Activated naive CD8-positive, alpha-beta T cell treated with anti-CD3 and anti-CD28 coated beads, Interleukin-2, amount 50 U/mL, for 24 hours (primary cell): ENCODE data around the gene DIS3L.
"Not testable (repeated sequence)": the region's sequence is repeated elsewhere in the genome, so short reads cannot be mapped to it uniquely, and the experiment has no call there.

ENCODE experiments used
- ATAC-seq: fragments of 150-1000 bp; cut with Tn5 transposase; one replicate; pipeline ENCODE4 v1.10.0; 2021
- DNase-seq: peaks from one replicate; pipeline ENCODE4 v3.0.0; 2021
- H3K27ac Mint-ChIP-seq: one replicate; pipeline ENCODE4 v1.8.0; 2021; ENCODE audit warnings: mild to moderate bottlenecking, mixed read lengths
- H3K27me3 Mint-ChIP-seq: one replicate; pipeline ENCODE4 v1.8.0; 2021; ENCODE audit warnings: mixed read lengths
- H3K36me3 Mint-ChIP-seq: one replicate; pipeline ENCODE4 v1.8.0; 2021; ENCODE audit warnings: low read depth, mixed read lengths
- H3K4me1 Mint-ChIP-seq: one replicate; pipeline ENCODE4 v1.8.0; 2021; ENCODE audit warnings: mixed read lengths
- H3K4me3 Mint-ChIP-seq: one replicate; pipeline ENCODE4 v1.8.0; 2021; ENCODE audit warnings: mild to moderate bottlenecking, moderate library complexity, mixed read lengths
- H3K9me3 Mint-ChIP-seq: one replicate; pipeline ENCODE4 v1.8.0; 2021; ENCODE audit warnings: mixed read lengths

Gene DIS3L

DNA sequence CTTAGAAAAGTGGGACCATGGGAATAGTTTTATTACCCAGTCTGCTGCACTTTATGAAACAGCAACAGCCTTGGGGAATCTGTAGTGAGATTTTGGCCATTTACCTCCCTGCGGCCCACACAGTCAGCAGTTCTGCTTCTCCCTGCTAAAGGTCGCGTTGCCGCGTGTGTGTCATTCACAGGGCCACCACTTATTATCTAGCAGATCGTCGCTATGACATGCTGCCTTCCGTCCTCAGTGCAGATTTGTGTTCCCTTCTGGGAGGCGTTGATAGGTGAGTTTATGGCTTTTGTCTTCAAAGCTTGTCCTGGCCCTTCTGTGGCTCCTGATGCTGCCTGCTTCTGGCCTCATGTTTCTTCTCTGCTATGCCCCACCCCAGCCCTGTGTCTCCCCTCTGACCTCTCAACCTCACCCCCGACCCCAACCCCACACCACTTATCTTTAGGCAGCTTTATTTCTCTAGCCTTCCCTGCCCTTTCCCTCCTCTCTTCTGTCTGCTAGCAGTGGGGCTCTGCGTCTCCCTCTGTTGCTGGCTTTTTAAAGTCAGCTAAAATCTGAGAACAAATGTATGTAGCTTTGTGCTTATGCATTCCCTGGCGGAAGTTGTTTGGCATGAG is 30.1 kb downstream of the DIS3L start:
- Mint-ChIP-seq H3K27me3 (no peaks in the 10 kb centered on the region), H3K9me3 (no peaks in the 10 kb centered on the region), H3K36me3 (peaks cover 39% of the 10 kb centered on the region), H3K4me3 (no peak overlapping the region), H3K4me1 (peaks cover 6% of the 10 kb centered on the region), H3K27ac (peak overlapping the region; percentile 44)
- DNase-seq (no peak), ATAC-seq (no peak)

- Mint-ChIP-seq H3K27ac (no peak overlapping the region), H3K27me3 (no peaks in the 10 kb centered on the region)
- no peak for ATAC-seq
Observed at GRCh38 chr15:66326051-66326450, 32.7 kb downstream of the DIS3L start.

GRCh38 chr15:66327736-66328135 is 34.4 kb downstream of the DIS3L start:
- peaks cover 51% of the 10 kb centered on the region for H3K36me3 Mint-ChIP-seq
- no peak overlapping the region for H3K27ac Mint-ChIP-seq
- DNase-seq (no peak), ATAC-seq (no peak)
- no peaks in the 10 kb centered on the region for H3K9me3 Mint-ChIP-seq
- no peaks in the 10 kb centered on the region for H3K27me3 Mint-ChIP-seq
- H3K4me1 Mint-ChIP-seq = no peaks in the 10 kb centered on the region
- H3K4me3 Mint-ChIP-seq = no peak overlapping the region

More at GRCh38 chr15:66326051-66326450, 32.7 kb downstream of the DIS3L start:
- Mint-ChIP-seq H3K4me3 (no peak overlapping the region), H3K9me3 (no peaks in the 10 kb centered on the region), H3K4me1 (no peaks in the 10 kb centered on the region), H3K36me3 (peaks cover 47% of the 10 kb centered on the region)
- no peak for DNase-seq

DNA sequence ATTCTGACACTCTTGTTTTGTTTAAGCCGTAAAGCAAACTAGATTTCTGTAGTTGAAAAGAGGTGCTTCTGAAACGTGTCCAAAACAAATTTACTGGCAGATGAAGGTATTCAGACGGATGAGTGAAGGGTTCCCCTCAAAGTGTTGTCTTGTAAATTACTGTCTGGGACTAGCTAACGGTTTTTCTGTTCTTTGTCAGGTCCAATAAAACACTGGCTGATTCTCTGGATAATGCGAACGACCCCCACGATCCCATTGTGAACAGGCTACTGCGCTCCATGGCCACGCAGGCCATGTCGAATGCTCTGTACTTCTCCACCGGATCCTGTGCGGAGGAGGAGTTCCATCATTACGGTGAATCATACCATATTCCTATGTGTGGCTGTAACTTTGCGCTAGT is 35.4 kb downstream of the DIS3L start:
- H3K9me3 Mint-ChIP-seq = no peaks in the 10 kb centered on the region
- no peaks in the 10 kb centered on the region for H3K27me3 Mint-ChIP-seq
- peak overlapping the region; percentile 29 for H3K27ac Mint-ChIP-seq
- no peak overlapping the region for H3K4me3 Mint-ChIP-seq
- no peak for DNase-seq
- no peak for ATAC-seq
- H3K4me1 Mint-ChIP-seq = no peaks in the 10 kb centered on the region
- H3K36me3 Mint-ChIP-seq = peaks cover 51% of the 10 kb centered on the region

DNA sequence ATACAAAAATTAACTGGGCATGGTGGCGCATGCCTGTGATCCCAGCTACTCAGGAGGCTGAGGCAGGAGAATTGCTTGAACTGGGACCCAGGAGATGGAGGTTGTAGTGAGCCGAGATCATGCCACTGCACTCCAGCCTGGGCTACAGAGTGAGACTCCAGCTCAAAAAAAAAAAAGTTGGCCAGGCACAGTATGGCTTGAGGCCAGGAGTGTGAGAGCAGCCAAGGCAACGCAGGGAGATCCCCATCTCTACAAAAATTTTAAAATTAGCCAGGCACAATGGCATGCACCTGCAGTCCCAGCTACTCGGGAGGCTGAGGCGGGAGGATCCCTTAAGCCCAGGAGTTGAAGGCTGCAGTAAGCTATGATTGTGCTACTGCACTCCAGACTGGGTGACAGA is 55.2 kb downstream of the DIS3L start:
- not testable (repeated sequence) for H3K4me1 Mint-ChIP-seq, H3K27ac Mint-ChIP-seq, H3K9me3 Mint-ChIP-seq, ATAC-seq, H3K27me3 Mint-ChIP-seq, H3K4me3 Mint-ChIP-seq, DNase-seq
- H3K36me3 Mint-ChIP-seq = peaks cover 43% of the 10 kb centered on the region

- H3K36me3 Mint-ChIP-seq = peaks cover 27% of the 10 kb centered on the region
- no peaks in the 10 kb centered on the region for H3K27me3 Mint-ChIP-seq
- H3K9me3 Mint-ChIP-seq = no peaks in the 10 kb centered on the region
- DNase-seq = no peak
- no peak for ATAC-seq
- H3K4me1 Mint-ChIP-seq = peaks cover 35% of the 10 kb centered on the region
- H3K27ac Mint-ChIP-seq = peak overlapping the region; percentile 99
- H3K4me3 Mint-ChIP-seq = peak overlapping the region; percentile 97
Observed at GRCh38 chr15:66356077-66356358, 62.6 kb downstream of the DIS3L start.

- DNase-seq (peak; percentile 98), ATAC-seq (peak; percentile 99)
- peaks cover 23% of the 10 kb centered on the region for H3K36me3 Mint-ChIP-seq
- peaks cover 35% of the 10 kb centered on the region for H3K4me1 Mint-ChIP-seq
- H3K9me3 Mint-ChIP-seq = no peaks in the 10 kb centered on the region
- no peaks in the 10 kb centered on the region for H3K27me3 Mint-ChIP-seq
- peak within 1 kb of the TSS; percentile 97 for H3K4me3 Mint-ChIP-seq
- peak within 1 kb of the TSS; percentile 99 for H3K27ac Mint-ChIP-seq
Observed at GRCh38 chr15:66356359-66357236, 63.2 kb downstream of the DIS3L start, which contains the start of gene TIPIN. TIPIN (minus strand) TSS chr15:66356685; CDS start chr15:66352947, 3,738 bp downstream.

GRCh38 chr15:66359740-66360139 is 66.4 kb downstream of the DIS3L start:
- Mint-ChIP-seq H3K9me3 (no peaks in the 10 kb centered on the region), H3K4me1 (peaks cover 20% of the 10 kb centered on the region), H3K4me3 (no peak overlapping the region), H3K36me3 (peaks cover 5% of the 10 kb centered on the region), H3K27me3 (no peaks in the 10 kb centered on the region), H3K27ac (no peak overlapping the region)
- ATAC-seq = no peak
- DNase-seq = no peak

GRCh38 chr15:66361745-66362460 is 68.5 kb downstream of the DIS3L start:
- H3K4me3 Mint-ChIP-seq, ATAC-seq, H3K27ac Mint-ChIP-seq, DNase-seq, H3K4me1 Mint-ChIP-seq, H3K27me3 Mint-ChIP-seq, H3K36me3 Mint-ChIP-seq, H3K9me3 Mint-ChIP-seq: not testable (repeated sequence)

DNA sequence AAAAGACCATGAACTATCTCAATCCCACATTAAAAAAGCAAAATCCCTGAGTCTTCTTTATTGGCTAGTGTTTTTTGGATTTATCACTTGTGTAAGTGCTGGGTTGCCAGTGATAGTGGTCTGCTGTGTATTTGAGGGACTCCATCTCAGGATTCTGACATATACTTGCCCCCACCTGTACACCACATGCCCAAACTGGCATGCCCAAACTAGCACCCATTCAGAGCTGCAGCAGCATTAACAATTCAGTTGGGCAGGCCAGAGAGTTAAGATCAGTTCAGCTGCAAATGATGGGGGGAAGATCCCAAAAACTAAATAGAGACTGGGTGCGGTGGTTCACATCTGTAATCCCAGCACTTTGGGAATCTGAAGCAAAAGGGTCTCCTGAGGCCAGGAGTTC is 69.4 kb downstream of the DIS3L start:
- Mint-ChIP-seq H3K27me3 (no peaks in the 10 kb centered on the region), H3K27ac (no peak overlapping the region), H3K4me1 (peaks cover 3% of the 10 kb centered on the region), H3K36me3 (no peaks in the 10 kb centered on the region), H3K9me3 (no peaks in the 10 kb centered on the region), H3K4me3 (no peak overlapping the region)
- ATAC-seq = no peak
- DNase-seq = no peak

DNA sequence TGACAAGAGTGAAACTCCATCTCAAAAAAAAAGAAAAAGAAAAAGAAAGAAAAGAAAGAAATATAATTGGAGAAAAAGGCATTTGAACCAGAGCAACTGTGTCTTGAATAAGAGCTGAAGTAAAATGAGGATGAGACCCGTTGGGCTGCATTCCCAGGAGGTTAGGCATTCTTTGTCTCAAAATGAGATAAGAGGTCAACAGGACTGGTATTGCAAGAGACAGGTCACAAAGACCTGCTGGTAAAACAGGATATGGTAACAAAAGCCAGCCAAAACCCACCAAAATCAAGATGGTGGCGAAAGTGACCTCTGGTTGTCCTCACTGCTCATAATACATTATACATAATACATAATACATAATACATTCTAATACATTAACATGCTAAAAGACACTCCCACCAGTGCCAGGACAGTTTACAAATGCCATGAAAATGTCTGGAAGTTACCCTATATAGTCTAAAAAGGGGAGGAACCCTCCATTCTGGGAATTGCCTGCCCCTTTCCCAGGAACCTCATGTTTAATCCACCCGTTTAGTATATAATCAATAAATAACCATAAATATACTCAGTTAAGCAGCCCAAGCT is 71.7 kb downstream of the DIS3L start:
- Mint-ChIP-seq H3K36me3 (no peaks in the 10 kb centered on the region), H3K27ac (no peak overlapping the region), H3K9me3 (no peaks in the 10 kb centered on the region), H3K4me3 (no peak overlapping the region), H3K27me3 (no peaks in the 10 kb centered on the region), H3K4me1 (peaks cover 8% of the 10 kb centered on the region)
- ATAC-seq (no peak), DNase-seq (no peak)

DNA sequence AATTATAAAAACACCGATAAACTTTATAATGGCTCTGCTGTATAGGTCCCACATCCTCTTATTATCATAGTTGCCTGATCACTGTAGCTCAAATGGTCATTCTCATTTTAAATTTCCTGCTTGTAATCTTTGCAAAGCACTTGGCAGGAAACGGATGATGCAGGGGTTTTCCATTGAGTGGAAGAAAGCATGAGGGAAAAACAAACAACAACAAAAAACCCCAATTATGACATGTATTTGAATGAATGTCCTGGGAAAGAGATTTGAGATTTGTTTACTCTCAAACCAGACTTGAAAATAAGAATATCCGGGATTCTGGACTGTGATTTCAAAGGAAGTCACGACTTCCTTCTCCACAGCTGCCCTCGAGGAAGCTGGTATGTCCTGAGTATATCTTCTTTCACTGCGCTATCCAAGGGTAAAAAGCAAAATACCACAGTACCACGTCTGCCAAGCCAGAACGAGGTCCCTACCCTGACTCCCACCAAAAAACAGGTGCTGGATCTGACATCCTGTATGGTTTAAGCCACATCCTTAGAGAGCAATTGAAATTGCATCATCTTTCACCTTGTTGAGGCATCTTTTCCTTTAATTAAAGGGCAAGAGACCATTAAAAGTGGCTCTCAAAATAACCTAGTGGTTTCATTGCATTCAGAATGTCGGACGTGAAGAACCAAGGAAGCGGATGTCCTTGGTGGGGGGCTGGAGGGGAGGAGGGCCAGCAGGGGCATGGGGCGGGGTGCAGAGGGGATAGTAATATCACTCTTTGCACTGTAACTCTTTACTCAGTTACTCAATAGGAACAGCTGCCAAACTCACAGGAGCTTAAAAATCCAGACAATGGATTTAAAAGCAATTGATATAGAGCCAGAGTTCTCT is 76.6 kb downstream of the DIS3L start:
- peaks cover 19% of the 10 kb centered on the region for H3K4me1 Mint-ChIP-seq
- H3K36me3 Mint-ChIP-seq = peaks cover 2% of the 10 kb centered on the region
- peaks cover 3% of the 10 kb centered on the region for H3K9me3 Mint-ChIP-seq
- ATAC-seq (peak; percentile 91), DNase-seq (peak; percentile 41)
- H3K4me3 Mint-ChIP-seq = peak overlapping the region; percentile 69
- H3K27me3 Mint-ChIP-seq = no peaks in the 10 kb centered on the region
- H3K27ac Mint-ChIP-seq = peak overlapping the region; percentile 97

GRCh38 chr15:66374179-66374578 is 80.8 kb downstream of the DIS3L start:
- no peak for ATAC-seq
- no peak overlapping the region for H3K4me3 Mint-ChIP-seq
- peaks cover 2% of the 10 kb centered on the region for H3K36me3 Mint-ChIP-seq
- no peak for DNase-seq
- H3K27me3 Mint-ChIP-seq = no peaks in the 10 kb centered on the region
- H3K4me1 Mint-ChIP-seq = peaks cover 19% of the 10 kb centered on the region
- peaks cover 4% of the 10 kb centered on the region for H3K9me3 Mint-ChIP-seq
- no peak overlapping the region for H3K27ac Mint-ChIP-seq
